ENCODE data around the gene LMO1.

Gene LMO1

GRCh38 chr11:8266246-8267241 lies 2.9 kb upstream of the LMO1 start:
- DNase-seq (ENCODE audit: extremely low read depth in 1 of 2, low read depth in 1 of 2) = no peak

GRCh38 chr11:8265681-8266241 lies 2.1 kb upstream of the LMO1 start:
- no peak for DNase-seq (ENCODE audit: extremely low read depth in 1 of 2, low read depth in 1 of 2)

- DNase-seq (ENCODE audit: extremely low read depth in 1 of 2, low read depth in 1 of 2) = no peak
These were observed 439 bp downstream of the LMO1 start for GRCh38 chr11:8263109-8263768.

GRCh38 chr11:8262552-8263108 lies 1.0 kb downstream of the LMO1 start:
- no peak for DNase-seq (ENCODE audit: extremely low read depth in 1 of 2, low read depth in 1 of 2)

- no peak for DNase-seq (ENCODE audit: extremely low read depth in 1 of 2, low read depth in 1 of 2)
These were observed 1.6 kb downstream of the LMO1 start for GRCh38 chr11:8261921-8262551.

- no peak for DNase-seq (ENCODE audit: extremely low read depth in 1 of 2, low read depth in 1 of 2)
These were observed 2.4 kb downstream of the LMO1 start for GRCh38 chr11:8261291-8261690.

- no peak for DNase-seq (ENCODE audit: extremely low read depth in 1 of 2, low read depth in 1 of 2)
These were observed 3.3 kb downstream of the LMO1 start for GRCh38 chr11:8260202-8260966.

GRCh38 chr11:8259306-8259959 lies 4.2 kb downstream of the LMO1 start:
- DNase-seq (ENCODE audit: extremely low read depth in 1 of 2, low read depth in 1 of 2) = no peak

- no peak for DNase-seq (ENCODE audit: extremely low read depth in 1 of 2, low read depth in 1 of 2)
These were observed 4.9 kb downstream of the LMO1 start for GRCh38 chr11:8258784-8259183.

- DNase-seq (ENCODE audit: extremely low read depth in 1 of 2, low read depth in 1 of 2) = no peak
These were observed 5.4 kb downstream of the LMO1 start for GRCh38 chr11:8258289-8258688.

- DNase-seq (ENCODE audit: extremely low read depth in 1 of 2, low read depth in 1 of 2) = no peak
These were observed 6.5 kb downstream of the LMO1 start for GRCh38 chr11:8257003-8257664.

- no peak for DNase-seq (ENCODE audit: extremely low read depth in 1 of 2, low read depth in 1 of 2)
These were observed 7.2 kb downstream of the LMO1 start for GRCh38 chr11:8256271-8257002.

- no peak for DNase-seq (ENCODE audit: extremely low read depth in 1 of 2, low read depth in 1 of 2)
These were observed 10.1 kb downstream of the LMO1 start for GRCh38 chr11:8253566-8253965.

- DNase-seq (ENCODE audit: extremely low read depth in 1 of 2, low read depth in 1 of 2) = no peak
These were observed 10.7 kb downstream of the LMO1 start for GRCh38 chr11:8252946-8253345.

- DNase-seq (ENCODE audit: extremely low read depth in 1 of 2, low read depth in 1 of 2) = no peak
These were observed 11.3 kb downstream of the LMO1 start for GRCh38 chr11:8252388-8252787.

GRCh38 chr11:8251616-8252295 lies 11.9 kb downstream of the LMO1 start:
- DNase-seq (ENCODE audit: extremely low read depth in 1 of 2, low read depth in 1 of 2) = no peak

- DNase-seq (ENCODE audit: extremely low read depth in 1 of 2, low read depth in 1 of 2) = no peak
These were observed 12.6 kb downstream of the LMO1 start for GRCh38 chr11:8250981-8251615.
